HG03457 (cell line): ENCODE data around the gene IQCF5.
"Not testable (repeated sequence)": the region's sequence is repeated elsewhere in the genome, so short reads cannot be mapped to it uniquely, and the experiment has no call there.

Experiments used
- ATAC-seq: cut with Tn5 transposase; IDR thresholded peaks from one replicate; pipeline ENCODE4 v1.9.1; 2021; ENCODE audit warnings: moderate number of reproducible peaks; ENCODE audit not compliant: unreplicated experiment

Gene IQCF5

DNA sequence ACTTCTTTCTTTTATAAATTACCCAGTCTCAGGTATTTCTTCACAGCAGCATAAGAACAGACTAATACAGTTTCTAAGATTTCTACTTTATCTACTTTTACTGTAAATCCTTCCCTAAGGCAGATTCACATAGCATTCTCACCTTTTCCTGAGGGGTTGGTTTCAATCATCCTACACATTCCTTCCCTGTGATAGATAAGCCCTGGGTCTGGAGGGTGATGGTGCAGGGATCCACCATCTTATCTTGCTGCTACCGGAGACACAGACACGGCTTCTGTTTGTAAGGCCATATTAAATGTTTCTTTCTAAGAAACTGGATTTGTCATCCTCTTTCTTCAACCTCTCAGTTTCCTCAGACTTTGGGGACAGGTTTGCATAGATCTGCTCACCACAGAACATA, 6.1 kb downstream of the IQCF5 start:
- ATAC-seq, result no peak

DNA sequence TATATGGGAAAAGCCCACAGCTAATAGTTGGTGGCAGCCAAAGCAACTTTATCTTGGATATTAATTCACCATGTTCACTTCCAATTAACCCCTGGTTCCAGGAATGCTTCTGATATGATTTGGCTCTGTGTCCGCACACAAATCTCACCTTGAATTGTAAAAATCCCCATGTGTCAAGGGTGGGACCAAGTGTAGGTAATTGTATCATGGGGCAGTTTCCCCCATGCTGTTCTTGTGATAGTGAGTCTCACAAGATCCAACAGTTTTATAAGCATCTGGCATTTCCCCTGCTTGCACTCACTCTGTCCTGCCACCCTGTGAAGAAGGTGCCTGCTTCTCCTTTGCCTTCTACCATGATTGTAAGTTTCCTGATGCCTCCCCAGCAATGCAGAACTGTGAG, 6.5 kb downstream of the IQCF5 start:
- not testable (repeated sequence) for ATAC-seq

DNA sequence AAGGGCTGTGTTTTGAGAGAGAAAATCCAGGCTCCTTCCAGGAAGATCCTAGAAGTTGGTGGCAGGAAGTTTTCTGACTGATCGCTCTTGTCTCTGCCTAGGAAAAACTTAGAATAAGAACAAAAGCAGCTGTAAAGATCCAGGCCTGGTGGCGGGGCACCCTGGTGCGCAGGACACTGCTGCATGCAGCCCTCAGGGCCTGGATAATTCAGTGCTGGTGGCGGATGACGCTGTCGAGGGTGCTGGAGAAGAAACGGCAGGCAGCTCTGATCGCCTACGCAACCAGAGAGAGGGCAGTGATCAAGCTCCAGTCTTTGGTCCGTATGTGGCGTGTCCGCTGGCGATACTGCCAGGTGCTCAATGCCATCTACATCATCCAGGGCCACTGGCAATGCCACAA, 12.5 kb downstream of the IQCF5 start:
- no peak for ATAC-seq

DNA sequence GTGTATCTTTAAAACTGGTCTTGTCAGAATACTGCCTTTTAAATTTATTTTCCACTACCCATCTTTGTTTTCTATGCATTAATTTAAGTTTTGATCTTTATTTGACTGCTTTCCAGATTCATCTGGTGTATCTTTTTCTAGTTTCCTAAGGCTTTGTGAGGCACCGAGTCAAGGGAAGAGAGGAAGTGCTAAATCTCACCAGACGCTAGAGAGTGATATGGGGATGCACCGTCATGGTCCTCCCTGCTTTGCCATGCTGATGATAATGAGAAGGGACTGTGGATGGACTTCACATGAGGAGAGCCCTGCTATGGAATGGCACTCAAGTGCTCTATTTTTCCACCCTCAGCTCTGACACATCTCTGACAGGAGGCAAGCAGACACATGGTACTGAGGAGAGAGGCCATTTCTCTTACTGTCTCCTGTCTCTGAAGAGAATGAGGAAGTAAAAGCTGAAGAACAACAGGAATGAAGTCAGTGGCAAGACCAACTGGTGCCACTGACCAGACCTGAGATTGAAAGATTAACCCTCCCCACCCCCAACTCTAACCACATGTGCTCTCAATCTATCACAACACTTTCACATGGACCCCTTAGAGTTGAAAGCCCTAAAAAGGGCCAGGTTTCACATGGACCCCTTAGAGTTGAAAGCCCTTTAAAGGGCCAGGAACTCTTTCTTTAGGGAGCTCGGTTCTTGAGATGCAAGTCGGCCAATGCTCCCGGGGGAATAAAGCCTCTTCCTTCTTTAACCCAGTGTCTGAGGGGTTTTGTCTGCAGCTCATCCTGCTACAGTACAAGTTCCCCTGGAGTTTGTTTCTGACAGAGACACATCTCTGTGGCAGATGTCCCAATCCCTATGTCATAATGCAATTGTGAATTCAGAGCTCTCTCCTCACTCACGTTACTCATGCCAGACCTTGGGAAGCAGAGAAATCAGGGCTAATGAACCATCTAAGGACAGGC, 14.4 kb downstream of the IQCF5 start, which contains the start of gene IQCF2:
Gene IQCF2 (plus strand): TSS at position 913 of the 963 bp plus-strand sequence. CDS start 52 bp downstream, outside the sequence.
- no peak for ATAC-seq

- not testable (repeated sequence) for ATAC-seq
Observed at GRCh38 chr3:51855411-51855810, 20.0 kb downstream of the IQCF5 start.

- no peak for ATAC-seq
Observed at GRCh38 chr3:51845129-51845528, 30.3 kb downstream of the IQCF5 start.

GRCh38 chr3:51836606-51837005, 38.8 kb downstream of the IQCF5 start:
- ATAC-seq, result no peak

- ATAC-seq, result no peak
Observed at GRCh38 chr3:51830836-51831385, 44.5 kb downstream of the IQCF5 start.

GRCh38 chr3:51830345-51830744, 45.1 kb downstream of the IQCF5 start:
- no peak for ATAC-seq

DNA sequence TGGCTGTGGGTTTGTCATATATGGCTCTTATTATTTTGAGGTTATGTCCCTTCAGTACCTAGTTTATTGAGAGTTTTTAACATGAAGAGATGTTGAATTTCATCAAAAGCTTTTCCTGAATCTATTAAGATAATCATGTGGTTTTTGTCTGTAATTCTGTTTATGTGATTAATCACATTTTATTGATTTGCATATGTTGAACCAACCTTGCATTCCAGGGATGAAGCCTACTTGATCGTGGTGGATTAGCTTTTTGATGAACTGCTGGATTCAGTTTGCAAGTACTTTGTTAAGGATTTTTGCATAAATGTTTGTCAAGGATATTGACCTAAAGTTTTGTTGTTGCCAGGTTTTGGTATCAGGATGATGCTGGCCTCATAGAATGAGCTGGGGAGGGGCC, 47.1 kb downstream of the IQCF5 start:
- ATAC-seq, result no peak
